Panc1 (cell line): ENCODE data around the gene LIN28B. TPM values are rescaled to one million over a fixed set of nuclear protein-coding genes. Genes with fewer than 3 reads are reported as not detected.

Experiments used
- ATAC-seq: fragments of 200-7000 bp; cut with Tn5 transposase; 2 replicates; pipeline ENCODE4 v1.9.1; 2020; ENCODE audit warnings: mild to moderate bottlenecking, moderate library complexity
- BruUV-seq: library from RNA; stranded (reverse); fragments of 400-500 nt; replicated peaks from 2 replicates; lab custom pipeline; 2021; lab: Mats Ljungman, UMichigan
- CTCF ChIA-PET: fragments of 300-600 bp; sonication (Branson Sonifier 250); formaldehyde crosslinking; loops from one replicate; lab custom pipeline; 2022; ENCODE audit warnings: antibody characterized with exemption; lab: Charles Lee
- POLR2A ChIA-PET: fragments of 300-600 bp; sonication (Branson Sonifier 250); formaldehyde crosslinking; loops from one replicate; lab custom pipeline; 2022; ENCODE audit warnings: antibody characterized with exemption; lab: Charles Lee
- DNase-seq: peaks from one replicate; pipeline ENCODE4 v3.0.0-alpha.2; 2010; ENCODE audit warnings: low read depth, low spot score
- H3K27ac ChIP-seq: 2 replicates; pipeline ENCODE4 v1.5.1; 2011; ENCODE audit warnings: mild to moderate bottlenecking, low read length, inconsistent platforms
- H3K27me3 ChIP-seq: fragments of 200-500 bp; sonication (Bioruptor generic); 2 replicates; pipeline ENCODE4 v1.6.0; 2014; ENCODE audit warnings: low read length, inconsistent platforms; ENCODE audit not compliant: control insufficient read depth, insufficient read depth
- H3K36me3 ChIP-seq: fragments of 200-500 bp; sonication (Bioruptor generic); 2 replicates; pipeline ENCODE4 v1.5.1; 2014; ENCODE audit warnings: inconsistent platforms, mild to moderate bottlenecking, low read length, moderate library complexity; ENCODE audit not compliant: control insufficient read depth, insufficient read depth
- H3K4me1 ChIP-seq: 2 replicates; pipeline ENCODE4 v1.5.1; 2011; ENCODE audit warnings: inconsistent platforms, mild to moderate bottlenecking, low read length, moderate library complexity; ENCODE audit not compliant: control insufficient read depth, insufficient read depth
- H3K4me3 ChIP-seq, 2 experiments: 2 replicates each; pipeline ENCODE4 v1.5.1; 2011 to 2012; ENCODE audit warnings: low read depth in 2 of 2, low read length in 2 of 2, mild to moderate bottlenecking in 2 of 2, inconsistent platforms in 1 of 2, moderate library complexity in 1 of 2
- H3K9me3 ChIP-seq: fragments of 200-500 bp; sonication (Bioruptor generic); 2 replicates; pipeline ENCODE4 v1.5.1; 2014; ENCODE audit warnings: low read depth, mild to moderate bottlenecking, inconsistent platforms, low read length, moderate library complexity; ENCODE audit not compliant: control insufficient read depth, insufficient read depth
- POLR2AphosphoS5 ChIP-seq: IDR thresholded peaks from 2 replicates; pipeline ENCODE4 v1.6.1; 2012; ENCODE audit warnings: mild to moderate bottlenecking, low read depth, low read length, moderate library complexity
- SIN3A ChIP-seq: IDR thresholded peaks from 2 replicates; pipeline ENCODE4 v1.6.1; 2012; ENCODE audit warnings: low read depth, mild to moderate bottlenecking, low read length, moderate library complexity, borderline replicate concordance; ENCODE audit not compliant: insufficient read depth
- TCF7L2 ChIP-seq: IDR thresholded peaks from 2 replicates; pipeline ENCODE4 v1.6.1; 2011; ENCODE audit warnings: mild to moderate bottlenecking, low read depth, low read length, inconsistent platforms
- in situ Hi-C: cut with HindIII; loops from 2 replicates; pipeline ENCODE4 v1.10.0; 2016; ENCODE audit warnings: low sequenced_read_pairs, low pct_unique_long_range_greater_than_20kb
- intact Hi-C: fragments of 100-400 bp; cut with micrococcal nuclease; formaldehyde crosslinking; loops from one replicate; pipeline ENCODE4 v1.10.0; 2022; ENCODE audit not compliant: unreplicated experiment
- total RNA-seq: library from RNA; stranded (reverse); gene quantifications from one replicate; pipeline ENCODE4 v1.2.1, GENCODE V29; 2021; ENCODE audit not compliant: unreplicated experiment
- TF ChIP-seq, protein P1 (sequence below): fragments of 450-650 bp; IDR thresholded peaks from 2 replicates; pipeline ENCODE4 v1.5.1; 2017; ENCODE audit warnings: mild to moderate bottlenecking
- TF ChIP-seq, protein P2 (sequence below), 2 experiments: IDR thresholded peaks; 2 replicates each; pipeline ENCODE4 v1.6.1; 2011 to 2012; ENCODE audit warnings: low read depth in 2 of 2, control low read depth in 1 of 2, low read length in 1 of 2, mild to moderate bottlenecking in 1 of 2, moderate library complexity in 1 of 2; ENCODE audit not compliant: insufficient read depth in 1 of 2

The LIN28B gene
- total RNA-seq, 1 experiment from 2014 or later: 5.8 TPM

DNA sequence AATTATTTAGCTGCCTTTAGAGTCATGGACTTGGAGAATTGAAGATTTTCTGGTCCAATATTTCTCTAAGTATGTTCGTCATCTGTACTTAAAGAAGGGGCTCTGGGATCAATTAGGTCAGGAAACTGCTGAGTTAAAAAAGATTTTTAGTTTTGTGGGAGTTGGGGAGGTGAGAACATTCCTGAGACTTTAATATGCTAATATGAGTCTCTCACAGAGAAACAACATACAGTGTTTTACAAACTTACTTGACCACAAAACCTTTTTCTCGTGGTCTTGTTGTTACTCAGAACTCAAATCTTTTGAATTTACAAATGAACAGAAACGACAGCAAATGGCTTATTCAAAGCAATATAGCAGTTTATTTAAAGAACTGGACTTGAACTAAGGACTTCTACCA is 67.9 kb downstream of the LIN28B start:
- TF ChIP-seq POLR2AphosphoS5 (no peak), SIN3A (no peak), TCF7L2 (no peak)
- TF ChIP-seq, protein P1, sequence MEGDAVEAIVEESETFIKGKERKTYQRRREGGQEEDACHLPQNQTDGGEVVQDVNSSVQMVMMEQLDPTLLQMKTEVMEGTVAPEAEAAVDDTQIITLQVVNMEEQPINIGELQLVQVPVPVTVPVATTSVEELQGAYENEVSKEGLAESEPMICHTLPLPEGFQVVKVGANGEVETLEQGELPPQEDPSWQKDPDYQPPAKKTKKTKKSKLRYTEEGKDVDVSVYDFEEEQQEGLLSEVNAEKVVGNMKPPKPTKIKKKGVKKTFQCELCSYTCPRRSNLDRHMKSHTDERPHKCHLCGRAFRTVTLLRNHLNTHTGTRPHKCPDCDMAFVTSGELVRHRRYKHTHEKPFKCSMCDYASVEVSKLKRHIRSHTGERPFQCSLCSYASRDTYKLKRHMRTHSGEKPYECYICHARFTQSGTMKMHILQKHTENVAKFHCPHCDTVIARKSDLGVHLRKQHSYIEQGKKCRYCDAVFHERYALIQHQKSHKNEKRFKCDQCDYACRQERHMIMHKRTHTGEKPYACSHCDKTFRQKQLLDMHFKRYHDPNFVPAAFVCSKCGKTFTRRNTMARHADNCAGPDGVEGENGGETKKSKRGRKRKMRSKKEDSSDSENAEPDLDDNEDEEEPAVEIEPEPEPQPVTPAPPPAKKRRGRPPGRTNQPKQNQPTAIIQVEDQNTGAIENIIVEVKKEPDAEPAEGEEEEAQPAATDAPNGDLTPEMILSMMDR: no peak
- TF ChIP-seq, protein P2, sequence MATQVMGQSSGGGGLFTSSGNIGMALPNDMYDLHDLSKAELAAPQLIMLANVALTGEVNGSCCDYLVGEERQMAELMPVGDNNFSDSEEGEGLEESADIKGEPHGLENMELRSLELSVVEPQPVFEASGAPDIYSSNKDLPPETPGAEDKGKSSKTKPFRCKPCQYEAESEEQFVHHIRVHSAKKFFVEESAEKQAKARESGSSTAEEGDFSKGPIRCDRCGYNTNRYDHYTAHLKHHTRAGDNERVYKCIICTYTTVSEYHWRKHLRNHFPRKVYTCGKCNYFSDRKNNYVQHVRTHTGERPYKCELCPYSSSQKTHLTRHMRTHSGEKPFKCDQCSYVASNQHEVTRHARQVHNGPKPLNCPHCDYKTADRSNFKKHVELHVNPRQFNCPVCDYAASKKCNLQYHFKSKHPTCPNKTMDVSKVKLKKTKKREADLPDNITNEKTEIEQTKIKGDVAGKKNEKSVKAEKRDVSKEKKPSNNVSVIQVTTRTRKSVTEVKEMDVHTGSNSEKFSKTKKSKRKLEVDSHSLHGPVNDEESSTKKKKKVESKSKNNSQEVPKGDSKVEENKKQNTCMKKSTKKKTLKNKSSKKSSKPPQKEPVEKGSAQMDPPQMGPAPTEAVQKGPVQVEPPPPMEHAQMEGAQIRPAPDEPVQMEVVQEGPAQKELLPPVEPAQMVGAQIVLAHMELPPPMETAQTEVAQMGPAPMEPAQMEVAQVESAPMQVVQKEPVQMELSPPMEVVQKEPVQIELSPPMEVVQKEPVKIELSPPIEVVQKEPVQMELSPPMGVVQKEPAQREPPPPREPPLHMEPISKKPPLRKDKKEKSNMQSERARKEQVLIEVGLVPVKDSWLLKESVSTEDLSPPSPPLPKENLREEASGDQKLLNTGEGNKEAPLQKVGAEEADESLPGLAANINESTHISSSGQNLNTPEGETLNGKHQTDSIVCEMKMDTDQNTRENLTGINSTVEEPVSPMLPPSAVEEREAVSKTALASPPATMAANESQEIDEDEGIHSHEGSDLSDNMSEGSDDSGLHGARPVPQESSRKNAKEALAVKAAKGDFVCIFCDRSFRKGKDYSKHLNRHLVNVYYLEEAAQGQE (IDR thresholded peaks at IDR 0.05; ENCODE audit: insufficient read depth in 1 of 2, low read depth in 2 of 2, low read length in 1 of 2): no peak
- CTCF ChIA-PET: no interaction called here
- Histone ChIP-seq H3K27me3 (no peaks in the 10 kb centered on the region), H3K9me3 (no peaks in the 10 kb centered on the region), H3K4me3 (no peak overlapping the region), H3K4me1 (no peaks in the 10 kb centered on the region), H3K36me3 (no peaks in the 10 kb centered on the region; the same call in 1 of the 2 replicates), H3K27ac (no peak overlapping the region)
- no TSS peak for BruUV-seq
- no peak for ATAC-seq
- in situ Hi-C loops (no loop called here), intact Hi-C loops (no loop called here)
- DNase-seq: no peak
- POLR2A ChIA-PET: no interaction called here

DNA sequence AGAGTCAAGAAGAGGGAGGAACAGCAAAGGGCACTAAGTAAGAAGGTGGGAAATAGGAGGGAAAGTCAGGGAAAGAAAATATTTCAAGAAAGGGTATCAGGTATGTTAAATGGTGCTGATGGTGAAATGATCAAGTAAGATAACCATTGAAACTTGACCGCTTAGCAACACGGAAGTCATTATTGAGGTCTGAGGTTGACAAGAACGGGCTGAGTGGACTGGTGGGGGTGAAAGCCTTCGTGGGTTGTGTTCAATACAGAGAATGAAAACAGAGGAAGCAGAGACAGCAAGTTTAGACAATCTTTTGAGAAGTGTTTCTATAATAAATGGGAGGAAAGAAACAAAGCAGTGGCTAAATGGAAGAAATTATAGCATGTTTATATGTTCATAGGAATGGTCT is 72.0 kb downstream of the LIN28B start:
- TF ChIP-seq TCF7L2 (no peak), POLR2AphosphoS5 (no peak), SIN3A (no peak)
- TF ChIP-seq, protein P1: no peak
- TF ChIP-seq, protein P2 (IDR thresholded peaks at IDR 0.05; ENCODE audit: insufficient read depth in 1 of 2, low read depth in 2 of 2, low read length in 1 of 2): no peak
- ChIA-PET CTCF (no interaction called here), POLR2A (no interaction called here)
- in situ Hi-C loops: no loop called here
- Histone ChIP-seq H3K36me3 (no peaks in the 10 kb centered on the region; the same call in 1 of the 2 replicates), H3K4me3 (no peak overlapping the region), H3K9me3 (no peaks in the 10 kb centered on the region), H3K4me1 (no peaks in the 10 kb centered on the region), H3K27ac (no peak overlapping the region), H3K27me3 (no peaks in the 10 kb centered on the region)
- intact Hi-C loops: no loop called here
- no TSS peak for BruUV-seq
- DNase-seq (no peak), ATAC-seq (no peak)
